Left lung (tissue), 10 donors: ENCODE data around the gene FAM78A. TPM values are rescaled to one million over a fixed set of nuclear protein-coding genes. Genes with fewer than 3 reads are reported as not detected.

Experiments
- ATAC-seq: fragments of 200-7000 bp; cut with Tn5 transposase; one replicate; pipeline ENCODE4 v1.9.1; 2020; ENCODE audit warnings: moderate library complexity
- DNase-seq, 4 donors: peaks; one replicate each; pipeline ENCODE4 v3.0.0-alpha.2; 2013 to 2020
- H3K27ac ChIP-seq, 2 donors: fragments of 200-600 bp; sonication (generic) in 1 of 2; one replicate each; pipeline versions ENCODE4 v1.5.0 to v1.8.0; 2020 to 2021
- H3K27me3 ChIP-seq, 2 donors: fragments of 200-600 bp; sonication (generic) in 1 of 2; one replicate each; pipeline versions ENCODE4 v1.5.0 to v1.8.0; 2020 to 2021
- H3K36me3 ChIP-seq, 2 donors: fragments of 200-600 bp; sonication (generic) in 1 of 2; one replicate each; pipeline versions ENCODE4 v1.5.0 to v1.8.0; 2020 to 2021
- H3K4me1 ChIP-seq, 2 donors: fragments of 200-600 bp; one replicate each; pipeline ENCODE4 v1.8.0; 2021
- H3K4me3 ChIP-seq, 2 donors: fragments of 200-600 bp; sonication (generic) in 1 of 2; one replicate each; pipeline versions ENCODE4 v1.5.0 to v1.8.0; 2020 to 2021; ENCODE audit warnings: mild to moderate bottlenecking in 1 of 2
- H3K9me3 ChIP-seq, 2 donors: fragments of 200-600 bp; sonication (generic) in 1 of 2; one replicate each; pipeline versions ENCODE4 v1.5.0 to v1.8.0; 2020 to 2021
- intact Hi-C, 2 donors: fragments of 100-400 bp; cut with DNase I; formaldehyde crosslinking; loops; one replicate each; pipeline versions ENCODE4 v1.11.2 to v1.14.2; 2022
- polyA plus RNA-seq, 6 donors: library from polyadenylated mRNA; unstranded; fragments of 120-200 nt; gene quantifications; one replicate each; pipeline ENCODE4 v1.2.1, GENCODE V29; 2013; ENCODE audit not compliant: insufficient read length in 6 of 6
- total RNA-seq, 2 donors: library from RNA; stranded (reverse); fragmentation: NEBNext Ultra II Directional; extraction: Animal tissue kit (Norgen Biotek cat#: 25700); gene quantifications; one replicate each; pipeline ENCODE4 v1.2.1, GENCODE V29; 2021
- TF ChIP-seq, protein P1 (sequence below), 2 donors: fragments of 200-600 bp; sonication (generic) in 1 of 2; IDR thresholded peaks; one replicate each; pipeline versions ENCODE4 v1.5.0 to v1.8.0; 2021; ENCODE audit warnings: antibody characterized with exemption in 2 of 2
- donor health status: DM: no; HTN: yes; CAD: no.
- donor health status: DM: no; HTN: no; CAD: no.

FAM78A gene
- total and polyA plus RNA-seq, 8 donors: 3.5 to 18.1 (median 6.5) TPM

DNA sequence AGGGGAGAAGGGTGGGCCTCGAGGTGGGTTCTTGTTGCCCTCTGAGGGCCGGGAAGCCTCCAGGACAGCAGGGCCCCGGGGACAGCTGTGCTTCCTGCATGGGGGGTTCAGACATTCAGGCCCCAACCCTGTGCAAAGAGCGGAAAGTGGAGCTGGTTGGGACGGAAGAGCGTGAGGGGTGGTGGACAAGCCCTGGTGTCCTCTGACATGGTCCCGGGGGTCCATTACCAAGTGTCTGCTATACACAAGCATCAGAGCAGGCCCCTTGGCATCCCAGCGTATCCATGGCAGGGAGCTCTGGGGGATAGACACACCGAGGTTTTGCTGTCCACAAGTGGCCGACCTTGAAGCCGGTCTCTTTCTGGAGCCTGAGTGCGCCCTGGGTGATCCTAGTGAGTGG, 22.5 kb upstream of the FAM78A start:
- TF ChIP-seq, protein P1, sequence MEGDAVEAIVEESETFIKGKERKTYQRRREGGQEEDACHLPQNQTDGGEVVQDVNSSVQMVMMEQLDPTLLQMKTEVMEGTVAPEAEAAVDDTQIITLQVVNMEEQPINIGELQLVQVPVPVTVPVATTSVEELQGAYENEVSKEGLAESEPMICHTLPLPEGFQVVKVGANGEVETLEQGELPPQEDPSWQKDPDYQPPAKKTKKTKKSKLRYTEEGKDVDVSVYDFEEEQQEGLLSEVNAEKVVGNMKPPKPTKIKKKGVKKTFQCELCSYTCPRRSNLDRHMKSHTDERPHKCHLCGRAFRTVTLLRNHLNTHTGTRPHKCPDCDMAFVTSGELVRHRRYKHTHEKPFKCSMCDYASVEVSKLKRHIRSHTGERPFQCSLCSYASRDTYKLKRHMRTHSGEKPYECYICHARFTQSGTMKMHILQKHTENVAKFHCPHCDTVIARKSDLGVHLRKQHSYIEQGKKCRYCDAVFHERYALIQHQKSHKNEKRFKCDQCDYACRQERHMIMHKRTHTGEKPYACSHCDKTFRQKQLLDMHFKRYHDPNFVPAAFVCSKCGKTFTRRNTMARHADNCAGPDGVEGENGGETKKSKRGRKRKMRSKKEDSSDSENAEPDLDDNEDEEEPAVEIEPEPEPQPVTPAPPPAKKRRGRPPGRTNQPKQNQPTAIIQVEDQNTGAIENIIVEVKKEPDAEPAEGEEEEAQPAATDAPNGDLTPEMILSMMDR (IDR thresholded peaks at IDR 0.05): no peak
- Histone ChIP-seq H3K27ac (no peak overlapping the region), H3K36me3 (no peaks in the 10 kb centered on the region), H3K27me3 (no peaks in the 10 kb centered on the region), H3K9me3 (no peaks in the 10 kb centered on the region), H3K4me1 (no peaks in the 10 kb centered on the region), H3K4me3 (no peak overlapping the region)
- no peak for ATAC-seq
- intact Hi-C loops: no loop called here
- no peak for DNase-seq

GRCh38 chr9:131298341-131298740, 22.0 kb upstream of the FAM78A start:
- intact Hi-C loops: no loop called here
- no peak overlapping the region for H3K4me3 ChIP-seq
- TF ChIP-seq, protein P1 (IDR thresholded peaks at IDR 0.05): no peak
- ATAC-seq: no peak
- H3K4me1 ChIP-seq: no peaks in the 10 kb centered on the region
- no peaks in the 10 kb centered on the region for H3K27me3 ChIP-seq
- H3K27ac ChIP-seq: no peak overlapping the region
- no peaks in the 10 kb centered on the region for H3K9me3 ChIP-seq
- DNase-seq: no peak
- no peaks in the 10 kb centered on the region for H3K36me3 ChIP-seq

GRCh38 chr9:131297903-131298302, 21.6 kb upstream of the FAM78A start:
- Histone ChIP-seq H3K9me3 (no peaks in the 10 kb centered on the region), H3K4me3 (no peak overlapping the region), H3K36me3 (no peaks in the 10 kb centered on the region), H3K27me3 (no peaks in the 10 kb centered on the region), H3K27ac (no peak overlapping the region), H3K4me1 (no peaks in the 10 kb centered on the region)
- ATAC-seq (no peak), DNase-seq (no peak)
- TF ChIP-seq, protein P1 (IDR thresholded peaks at IDR 0.05): no peak
- intact Hi-C loops: no loop called here

GRCh38 chr9:131296906-131297500, 20.7 kb upstream of the FAM78A start:
- H3K27me3 ChIP-seq: no peaks in the 10 kb centered on the region
- TF ChIP-seq, protein P1 (IDR thresholded peaks at IDR 0.05): no peak
- no peaks in the 10 kb centered on the region for H3K9me3 ChIP-seq
- intact Hi-C loops: no loop called here
- H3K36me3 ChIP-seq: no peaks in the 10 kb centered on the region
- no peak overlapping the region for H3K4me3 ChIP-seq
- no peak for ATAC-seq
- H3K27ac ChIP-seq: no peak overlapping the region
- H3K4me1 ChIP-seq: no peaks in the 10 kb centered on the region
- DNase-seq: no peak

DNA sequence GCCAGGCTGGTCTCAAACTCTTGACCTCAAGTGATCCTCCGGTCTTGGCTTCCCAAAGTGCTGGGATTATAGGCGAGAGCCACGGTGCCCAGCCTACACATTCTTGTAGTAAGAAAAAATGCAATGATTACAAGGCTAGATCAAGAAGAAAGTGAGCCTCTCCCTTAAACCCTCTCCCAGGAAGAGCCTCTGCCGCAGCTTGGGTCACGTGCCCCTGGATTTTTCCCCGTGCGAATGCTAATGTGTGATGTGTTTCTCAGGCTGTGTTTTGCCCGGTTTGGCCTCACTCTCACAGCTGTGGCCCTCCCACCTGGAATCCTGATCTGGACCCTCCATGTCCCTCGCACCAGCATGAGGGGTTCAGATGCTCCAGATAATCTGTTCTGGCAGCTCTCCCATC, 20.1 kb upstream of the FAM78A start:
- TF ChIP-seq, protein P1 (IDR thresholded peaks at IDR 0.05): no peak
- no peak for DNase-seq
- Histone ChIP-seq H3K4me3 (no peak overlapping the region), H3K4me1 (no peaks in the 10 kb centered on the region), H3K36me3 (no peaks in the 10 kb centered on the region), H3K27ac (no peak overlapping the region), H3K9me3 (no peaks in the 10 kb centered on the region), H3K27me3 (no peaks in the 10 kb centered on the region)
- no peak for ATAC-seq
- intact Hi-C loops: no loop called here
